Stimulated activated CD4-positive, alpha-beta T cell treated with anti-CD3 and anti-CD28 coated beads, TNF-alpha, amount 100 ng/mL, for 4 hours (primary cell): Measurements from ENCODE around the gene ADAM15.

Experiments
- DNase-seq, 3 experiments: peaks; one replicate each; pipeline ENCODE4 v3.0.0-alpha.2; 2020; ENCODE audit warnings: low read depth in 3 of 3

The ADAM15 gene

GRCh38 chr1:155011437-155012025, 39.6 kb upstream of the ADAM15 start:
- no peak for DNase-seq

- DNase-seq, result no peak
Observed at GRCh38 chr1:155012026-155012546, 39.0 kb upstream of the ADAM15 start.

DNA sequence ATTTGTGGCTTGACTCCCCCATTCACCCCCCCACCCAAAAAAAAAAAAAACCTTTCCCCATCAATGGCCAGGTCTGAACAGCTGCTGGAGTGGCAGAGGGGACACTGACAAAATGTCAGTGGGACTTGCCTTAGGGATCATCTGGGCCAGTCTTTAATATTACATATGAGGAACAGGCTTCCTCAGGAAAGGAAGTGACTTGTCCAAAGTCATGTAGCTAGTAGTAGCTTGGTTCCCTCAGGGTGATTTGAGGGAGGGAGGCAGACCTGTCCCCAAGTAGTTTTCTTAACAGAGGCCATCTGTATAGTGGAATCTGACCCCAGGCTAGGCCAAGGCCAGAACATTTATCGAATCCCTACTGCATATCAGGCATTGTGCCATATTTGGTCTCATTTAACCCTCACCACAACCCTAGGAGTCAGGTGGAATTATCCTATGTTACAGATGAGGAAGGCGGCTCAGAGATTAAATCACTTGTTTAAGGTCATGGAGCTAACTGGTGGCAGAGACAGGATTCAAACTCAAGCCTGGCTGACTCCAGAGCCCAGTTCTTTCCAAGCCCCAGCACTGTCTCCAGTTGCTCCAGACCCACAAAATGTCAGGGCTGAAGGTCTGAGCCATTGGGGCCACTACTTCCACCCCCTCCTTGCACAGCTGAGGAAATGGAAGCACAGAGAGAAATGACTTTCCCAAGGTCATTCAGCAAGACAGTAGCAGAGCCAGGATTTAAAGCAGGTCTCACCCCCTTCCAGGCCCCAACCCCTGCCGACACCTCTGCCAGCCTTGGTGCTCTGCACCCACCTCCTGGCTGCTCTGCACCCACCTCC, 38.1 kb upstream of the ADAM15 start:
- no peak for DNase-seq

- DNase-seq, result no peak
Observed at GRCh38 chr1:155013632-155014031, 37.5 kb upstream of the ADAM15 start.

- no peak for DNase-seq
Observed at GRCh38 chr1:155014709-155015508, 36.2 kb upstream of the ADAM15 start.

GRCh38 chr1:155015527-155016230, 35.4 kb upstream of the ADAM15 start:
- no peak for DNase-seq

GRCh38 chr1:155016231-155016831, 34.8 kb upstream of the ADAM15 start:
- DNase-seq, result no peak

GRCh38 chr1:155017041-155017945, 33.8 kb upstream of the ADAM15 start:
- peak; percentile 87 to 93 (median 90) for DNase-seq

DNA sequence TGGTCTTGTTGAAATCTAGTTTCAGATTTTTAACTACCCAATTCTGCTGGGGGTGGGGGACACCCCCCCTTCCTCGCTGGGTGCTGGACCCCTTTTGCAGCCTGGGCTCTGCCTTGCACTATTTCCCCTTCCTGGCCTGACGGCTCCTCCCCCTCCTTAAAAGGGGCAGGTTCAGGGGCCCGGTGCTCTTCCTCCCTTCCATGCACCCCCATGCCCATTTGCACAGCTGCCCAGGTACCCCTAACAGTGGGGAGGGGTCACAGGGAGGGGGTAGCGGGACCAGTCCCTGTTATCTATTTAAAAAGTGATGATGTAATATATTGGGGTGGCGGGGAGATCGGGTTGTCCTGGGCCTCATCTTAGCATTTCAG, 33.2 kb upstream of the ADAM15 start:
- DNase-seq, result no peak

- no peak for DNase-seq
Observed at GRCh38 chr1:155018617-155019348, 32.3 kb upstream of the ADAM15 start.

DNA sequence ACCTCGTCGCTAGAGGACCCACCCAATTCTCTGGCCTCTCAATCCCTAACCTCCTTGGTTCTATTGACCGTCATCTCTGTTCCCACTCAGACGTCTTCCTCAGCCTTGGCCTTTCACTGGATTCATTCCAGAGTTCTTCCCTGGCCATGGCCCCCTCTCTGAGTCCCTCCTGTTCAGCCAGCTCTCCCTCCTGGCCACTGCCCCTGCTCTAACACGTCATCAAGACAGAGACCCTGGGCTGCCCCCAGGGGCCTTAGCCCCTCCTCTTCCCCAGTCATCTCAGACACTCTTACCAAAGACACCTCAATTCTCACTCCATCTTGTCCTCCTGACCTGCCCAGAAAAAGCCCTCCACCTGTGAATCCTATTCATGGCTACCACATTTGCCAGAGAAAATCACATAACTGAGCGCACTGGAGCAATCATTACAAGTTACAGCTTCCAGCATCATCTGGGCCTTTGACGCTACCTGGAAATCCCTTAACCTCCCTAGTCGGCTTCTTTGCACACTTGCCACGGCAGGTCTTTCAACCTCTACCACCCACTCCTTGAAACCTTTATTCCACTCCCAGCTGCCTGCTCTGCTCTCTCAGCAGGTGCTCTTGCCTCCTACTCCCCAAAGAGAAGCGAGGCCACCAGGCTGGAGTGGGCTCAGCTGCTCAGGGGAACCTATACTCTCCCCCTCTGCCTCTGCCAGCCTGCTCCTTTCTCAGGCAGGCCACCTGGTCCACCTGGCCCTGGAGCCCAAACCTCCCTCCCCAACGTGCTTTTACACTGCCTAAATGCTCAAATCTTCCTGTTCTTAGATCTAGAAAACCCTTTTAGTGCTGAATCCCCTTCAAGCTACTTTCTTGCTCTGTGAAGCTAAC, 31.5 kb upstream of the ADAM15 start:
- no peak for DNase-seq

- DNase-seq, result no peak
Observed at GRCh38 chr1:155022136-155022926, 28.8 kb upstream of the ADAM15 start.

GRCh38 chr1:155022927-155023236, 28.2 kb upstream of the ADAM15 start:
- DNase-seq, result no peak

DNA sequence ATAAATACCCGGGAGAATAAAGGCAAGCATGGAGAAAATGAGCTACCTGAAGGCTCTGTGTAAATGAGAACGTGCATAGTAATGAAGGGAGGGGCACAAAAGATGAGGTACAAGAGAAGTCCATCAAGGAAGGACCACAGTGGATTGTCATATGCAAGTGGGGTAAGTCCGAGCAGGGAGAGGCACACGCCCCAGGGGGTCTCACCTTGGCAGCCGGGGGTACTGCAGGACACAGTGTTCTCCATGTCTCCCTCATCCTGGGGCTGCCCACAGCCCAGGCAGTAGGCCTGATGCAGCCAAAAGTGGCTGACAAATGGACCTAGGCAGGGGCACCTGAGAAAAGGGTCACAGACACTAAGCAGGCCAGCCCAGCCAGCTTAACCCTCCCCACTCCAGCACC, 27.5 kb upstream of the ADAM15 start:
- DNase-seq, result no peak

DNA sequence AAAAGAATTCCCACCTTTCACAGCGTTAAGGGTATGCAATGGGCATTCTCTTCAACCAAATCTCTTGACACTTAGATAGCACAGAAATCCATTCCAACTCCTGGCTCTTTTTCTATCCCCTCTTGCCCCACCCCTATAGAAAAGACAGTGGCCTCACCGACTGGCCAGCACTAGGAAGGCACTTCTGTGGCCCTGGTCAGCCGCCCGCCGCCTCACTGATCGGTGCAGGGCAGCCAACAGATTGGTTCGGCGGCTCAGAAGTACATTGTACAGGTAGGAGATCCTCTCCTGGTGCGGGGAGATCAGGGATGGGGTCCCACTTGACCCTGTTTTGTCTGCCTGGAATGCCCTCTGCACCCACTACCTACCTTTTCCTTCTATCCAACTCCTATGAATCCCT, 26.8 kb upstream of the ADAM15 start:
- DNase-seq, result no peak

DNA sequence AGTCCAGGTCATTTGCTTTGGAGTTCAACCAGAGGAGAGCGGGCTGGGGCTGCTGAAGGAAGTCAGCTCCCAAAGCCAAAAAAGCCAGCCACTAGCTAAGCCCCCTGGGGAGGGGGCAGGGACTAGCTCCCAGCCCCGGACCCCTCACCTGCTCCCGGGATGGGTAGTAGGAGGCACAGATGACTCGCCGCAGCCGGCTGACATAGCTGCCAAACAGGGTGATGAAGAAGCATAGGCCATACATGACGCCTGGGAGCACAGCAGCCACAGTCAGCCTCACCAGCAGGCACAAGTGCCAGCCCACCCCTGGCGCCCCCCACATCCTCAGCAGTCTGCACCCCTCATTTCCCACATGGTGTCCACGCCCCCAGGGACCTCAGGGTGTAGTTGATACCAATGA, 25.0 kb upstream of the ADAM15 start:
- no peak for DNase-seq

GRCh38 chr1:155026588-155026987, 24.5 kb upstream of the ADAM15 start:
- DNase-seq, result no peak
